Measurements from ENCODE around the gene INPP4B. TPM values are rescaled to one million over a fixed set of nuclear protein-coding genes. Genes with fewer than 3 reads are reported as not detected.
"Not testable (repeated sequence)": the region's sequence is repeated elsewhere in the genome, so short reads cannot be mapped to it uniquely, and the experiment has no call there.

INPP4B gene
- total RNA-seq, 1 experiment from 2014 or later: 17.6 TPM

DNA sequence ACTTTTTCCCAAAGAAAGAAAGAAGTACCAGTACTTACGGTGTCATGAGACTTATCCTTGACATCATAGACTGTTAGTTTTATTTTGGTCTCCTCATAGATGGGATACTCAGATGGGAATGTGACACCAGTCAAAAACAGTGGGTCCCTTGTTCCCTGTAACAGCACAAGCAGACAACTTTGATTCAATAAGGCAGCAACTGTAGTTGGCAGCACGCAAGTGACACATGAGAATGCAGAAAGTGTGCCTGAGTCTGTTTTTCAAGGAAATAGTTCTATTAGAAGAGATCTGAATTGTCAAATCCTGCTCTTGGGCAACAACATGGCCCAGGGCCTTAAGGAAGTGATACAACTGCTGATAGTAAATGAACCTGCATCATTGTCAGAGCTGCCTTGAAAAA, 443.2 kb downstream of the INPP4B start:
- POLR2A ChIA-PET: interaction anchor here (0.7 to 5.8 kb wide), 9 partner anchors 11 to 375 kb away, joined by 3 to 48 read pairs (median 4); no protein-coding TSS in a partner anchor
- peaks cover 50% of the 10 kb centered on the region for H3K4me1 Mint-ChIP-seq (ENCODE audit: insufficient read depth, unreplicated experiment)
- H3K27me3 Mint-ChIP-seq (ENCODE audit: insufficient read depth, unreplicated experiment): no peaks in the 10 kb centered on the region
- H3K36me3 Mint-ChIP-seq (ENCODE audit: insufficient read depth, unreplicated experiment): peaks cover 6% of the 10 kb centered on the region
- H3K9me3 Mint-ChIP-seq (ENCODE audit: unreplicated experiment): no peaks in the 10 kb centered on the region
- intact Hi-C loops (cut with micrococcal nuclease): loop anchor here (1.0 kb wide), 1 partner anchor 317 kb away; no protein-coding TSS in a partner anchor
- TF ChIP-seq, protein P1, sequence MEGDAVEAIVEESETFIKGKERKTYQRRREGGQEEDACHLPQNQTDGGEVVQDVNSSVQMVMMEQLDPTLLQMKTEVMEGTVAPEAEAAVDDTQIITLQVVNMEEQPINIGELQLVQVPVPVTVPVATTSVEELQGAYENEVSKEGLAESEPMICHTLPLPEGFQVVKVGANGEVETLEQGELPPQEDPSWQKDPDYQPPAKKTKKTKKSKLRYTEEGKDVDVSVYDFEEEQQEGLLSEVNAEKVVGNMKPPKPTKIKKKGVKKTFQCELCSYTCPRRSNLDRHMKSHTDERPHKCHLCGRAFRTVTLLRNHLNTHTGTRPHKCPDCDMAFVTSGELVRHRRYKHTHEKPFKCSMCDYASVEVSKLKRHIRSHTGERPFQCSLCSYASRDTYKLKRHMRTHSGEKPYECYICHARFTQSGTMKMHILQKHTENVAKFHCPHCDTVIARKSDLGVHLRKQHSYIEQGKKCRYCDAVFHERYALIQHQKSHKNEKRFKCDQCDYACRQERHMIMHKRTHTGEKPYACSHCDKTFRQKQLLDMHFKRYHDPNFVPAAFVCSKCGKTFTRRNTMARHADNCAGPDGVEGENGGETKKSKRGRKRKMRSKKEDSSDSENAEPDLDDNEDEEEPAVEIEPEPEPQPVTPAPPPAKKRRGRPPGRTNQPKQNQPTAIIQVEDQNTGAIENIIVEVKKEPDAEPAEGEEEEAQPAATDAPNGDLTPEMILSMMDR (IDR thresholded peaks at IDR 0.05; ENCODE audit: unreplicated experiment): no peak
- no TSS peak for BruUV-seq (replicated peaks)
- H3K4me3 Mint-ChIP-seq (ENCODE audit: unreplicated experiment): peak overlapping the region; percentile 80
- peak; percentile 72 for DNase-seq (ENCODE audit: unreplicated experiment)
- H3K27ac Mint-ChIP-seq (ENCODE audit: low read depth, unreplicated experiment): peak overlapping the region; percentile 68
- CTCF ChIA-PET: interaction anchor here (0.6 to 1.3 kb wide), 3 partner anchors 10 to 394 kb away, joined by 3 to 7 read pairs (median 3); no protein-coding TSS in a partner anchor

DNA sequence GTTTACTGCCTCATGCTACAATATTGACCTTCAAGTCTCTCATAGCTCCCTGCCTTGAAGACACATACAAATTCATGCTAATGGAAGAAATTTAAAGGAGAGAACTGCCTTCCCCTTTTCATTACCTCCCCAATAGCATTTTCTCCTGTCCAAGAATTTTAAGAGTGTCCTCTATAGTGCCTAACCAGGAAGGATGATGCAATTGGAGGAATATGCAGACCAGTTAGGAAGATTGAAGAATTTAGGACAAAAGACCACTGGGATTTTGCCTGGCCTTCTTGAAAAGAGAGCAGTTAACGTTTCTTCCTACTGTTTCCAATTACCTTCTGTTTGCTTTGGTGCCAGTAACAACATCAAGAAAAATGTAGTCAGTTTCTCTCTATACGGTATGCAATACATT, 443.9 kb downstream of the INPP4B start:
- TF ChIP-seq, protein P1 (IDR thresholded peaks at IDR 0.05; ENCODE audit: unreplicated experiment): no peak
- Mint-ChIP-seq H3K27ac (ENCODE audit: low read depth, unreplicated experiment) (peak overlapping the region; percentile 68), H3K36me3 (ENCODE audit: insufficient read depth, unreplicated experiment) (peaks cover 6% of the 10 kb centered on the region), H3K9me3 (ENCODE audit: unreplicated experiment) (no peaks in the 10 kb centered on the region), H3K4me3 (ENCODE audit: unreplicated experiment) (peak overlapping the region; percentile 80), H3K27me3 (ENCODE audit: insufficient read depth, unreplicated experiment) (no peaks in the 10 kb centered on the region), H3K4me1 (ENCODE audit: insufficient read depth, unreplicated experiment) (peaks cover 45% of the 10 kb centered on the region)
- CTCF ChIA-PET: interaction anchor here (0.7 to 1.3 kb wide), 2 partner anchors 35 to 49 kb away, joined by 3 to 7 read pairs; no protein-coding TSS in a partner anchor
- POLR2A ChIA-PET: interaction anchor here (0.7 to 5.8 kb wide), 8 partner anchors 13 to 786 kb away, joined by 3 to 48 read pairs (median 4); no protein-coding TSS in a partner anchor
- DNase-seq (ENCODE audit: unreplicated experiment): peak; percentile 17
- intact Hi-C loops (cut with micrococcal nuclease): no loop called here
- no TSS peak for BruUV-seq (replicated peaks)

DNA sequence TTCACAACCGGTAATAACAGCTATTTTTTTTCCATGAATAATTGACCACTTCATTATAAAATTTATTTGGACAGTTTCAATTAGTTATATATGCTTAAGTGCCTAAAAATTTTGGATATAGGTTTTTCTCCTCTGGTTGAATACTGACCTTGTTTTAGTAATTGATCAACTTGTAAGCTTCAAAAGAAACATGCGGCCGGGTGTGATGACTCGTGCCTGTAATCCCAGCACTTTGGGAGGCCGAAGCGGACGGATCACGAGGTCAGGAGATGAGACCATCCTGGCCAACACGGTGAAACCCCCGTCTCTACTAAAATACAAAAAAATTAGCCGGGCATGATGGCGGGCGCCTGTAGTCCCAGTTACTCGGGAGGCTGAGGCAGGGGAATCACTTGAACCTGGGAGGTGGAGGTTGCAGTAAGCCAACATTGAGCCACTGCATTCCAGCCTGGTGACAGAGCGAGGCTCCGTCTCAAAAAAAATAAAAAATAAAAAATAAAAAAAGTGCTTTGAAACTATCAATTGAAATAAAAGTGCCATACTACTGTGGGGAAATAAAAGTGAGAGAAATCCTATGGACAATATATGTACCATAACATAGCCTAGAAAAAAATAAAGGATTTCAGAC, 448.6 kb downstream of the INPP4B start:
- H3K27me3 Mint-ChIP-seq (ENCODE audit: insufficient read depth, unreplicated experiment); H3K9me3 Mint-ChIP-seq (ENCODE audit: unreplicated experiment); BruUV-seq (replicated peaks); intact Hi-C loops (cut with micrococcal nuclease); DNase-seq (ENCODE audit: unreplicated experiment); H3K27ac Mint-ChIP-seq (ENCODE audit: low read depth, unreplicated experiment); H3K4me3 Mint-ChIP-seq (ENCODE audit: unreplicated experiment): not testable (repeated sequence)
- POLR2A ChIA-PET: interaction anchor here (0.9 kb wide), 1 partner anchor 14 kb away, joined by 4 read pairs; no protein-coding TSS in a partner anchor
- peaks cover 11% of the 10 kb centered on the region for H3K36me3 Mint-ChIP-seq (ENCODE audit: insufficient read depth, unreplicated experiment)
- CTCF ChIA-PET: interaction anchor here (0.6 kb wide), 1 partner anchor 17 kb away, joined by 4 read pairs; no protein-coding TSS in a partner anchor
- peaks cover 33% of the 10 kb centered on the region for H3K4me1 Mint-ChIP-seq (ENCODE audit: insufficient read depth, unreplicated experiment)

DNA sequence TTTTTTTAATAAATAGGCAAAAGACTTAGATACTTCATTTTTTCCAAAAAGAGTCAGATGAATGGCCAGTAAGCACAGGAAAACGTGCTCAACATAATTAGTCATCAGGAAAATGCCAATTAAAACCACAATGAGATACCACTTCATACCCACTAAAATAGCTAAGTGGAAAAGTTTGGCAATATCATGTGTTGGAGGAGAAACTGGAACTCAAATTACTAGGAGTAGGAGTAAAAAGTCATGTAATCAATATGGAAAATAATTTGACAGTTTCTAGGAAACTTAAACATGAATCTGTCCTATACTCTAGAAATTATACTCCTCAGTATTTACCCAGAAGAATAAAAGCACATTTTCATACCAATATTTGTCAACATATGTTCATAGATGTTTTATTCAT, 449.8 kb downstream of the INPP4B start:
- Mint-ChIP-seq H3K9me3 (ENCODE audit: unreplicated experiment) (no peaks in the 10 kb centered on the region), H3K36me3 (ENCODE audit: insufficient read depth, unreplicated experiment) (peaks cover 11% of the 10 kb centered on the region), H3K4me1 (ENCODE audit: insufficient read depth, unreplicated experiment) (peaks cover 25% of the 10 kb centered on the region), H3K27me3 (ENCODE audit: insufficient read depth, unreplicated experiment) (no peaks in the 10 kb centered on the region), H3K4me3 (ENCODE audit: unreplicated experiment) (no peak overlapping the region), H3K27ac (ENCODE audit: low read depth, unreplicated experiment) (peak overlapping the region; percentile 54)
- intact Hi-C loops (cut with micrococcal nuclease): no loop called here
- peak; percentile 47 for DNase-seq (ENCODE audit: unreplicated experiment)
- TF ChIP-seq, protein P1 (IDR thresholded peaks at IDR 0.05; ENCODE audit: unreplicated experiment): no peak
- ChIA-PET CTCF (no interaction called here), POLR2A (interaction anchor here (0.6 to 1.3 kb wide), 3 partner anchors 10 to 427 kb away, joined by 3 to 4 read pairs (median 3); no protein-coding TSS in a partner anchor)
- no TSS peak for BruUV-seq (replicated peaks)
